GM18520 (cell line): ENCODE results near the gene PUSL1.

Experiments used
- ATAC-seq: cut with Tn5 transposase; IDR thresholded peaks from one replicate; pipeline ENCODE4 v1.9.1; 2021; ENCODE audit not compliant: unreplicated experiment

PUSL1 gene

DNA sequence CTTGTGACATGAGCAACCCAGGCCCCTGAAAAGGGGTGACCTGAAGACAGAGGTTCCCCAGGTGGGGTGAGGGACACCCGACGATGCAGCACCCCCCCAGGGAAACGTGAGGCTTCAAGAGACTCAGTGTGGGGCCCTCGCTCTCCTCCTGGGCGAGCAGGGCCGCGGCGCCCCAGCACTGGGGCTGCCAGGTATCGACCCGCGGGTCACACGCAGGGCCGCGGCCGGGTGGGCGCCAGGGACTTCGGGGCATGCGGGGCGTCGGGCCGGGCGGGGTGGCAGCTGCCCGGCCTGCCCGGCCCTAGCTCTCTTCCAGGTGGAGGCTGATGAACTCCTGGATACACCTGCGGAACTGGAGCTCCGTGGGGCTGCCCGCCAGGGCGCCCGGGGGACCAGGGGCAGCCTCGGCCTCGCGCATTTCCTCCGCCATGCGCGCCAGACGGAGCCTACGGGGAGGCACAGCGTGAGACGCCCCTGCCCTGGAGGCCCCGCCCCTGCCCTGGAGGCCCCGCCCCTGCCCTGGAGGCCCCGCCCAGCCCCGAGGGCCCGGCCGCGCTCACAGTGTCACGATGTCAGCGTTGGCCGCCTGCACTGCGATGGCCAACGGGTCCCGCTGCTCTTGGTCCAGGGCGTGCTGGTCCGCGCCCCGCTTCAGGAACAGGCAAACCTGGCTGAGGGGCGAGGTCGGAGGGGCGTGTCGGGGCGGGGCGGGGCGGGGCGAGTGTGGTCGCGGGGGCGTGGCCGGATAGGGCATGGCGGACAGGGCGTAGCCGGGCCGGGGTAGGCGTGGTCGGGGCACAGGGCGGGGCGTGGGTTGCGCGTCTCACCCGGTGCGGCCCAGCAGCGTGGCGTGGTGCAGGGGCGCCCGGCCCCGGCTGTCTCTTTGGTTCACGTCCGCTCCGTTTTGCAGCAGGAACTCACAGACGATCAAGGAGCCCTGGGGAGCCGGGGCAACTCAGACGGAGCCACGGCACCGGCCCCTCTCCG lies 14.8 kb upstream of the PUSL1 start:
- ATAC-seq: no peak

DNA sequence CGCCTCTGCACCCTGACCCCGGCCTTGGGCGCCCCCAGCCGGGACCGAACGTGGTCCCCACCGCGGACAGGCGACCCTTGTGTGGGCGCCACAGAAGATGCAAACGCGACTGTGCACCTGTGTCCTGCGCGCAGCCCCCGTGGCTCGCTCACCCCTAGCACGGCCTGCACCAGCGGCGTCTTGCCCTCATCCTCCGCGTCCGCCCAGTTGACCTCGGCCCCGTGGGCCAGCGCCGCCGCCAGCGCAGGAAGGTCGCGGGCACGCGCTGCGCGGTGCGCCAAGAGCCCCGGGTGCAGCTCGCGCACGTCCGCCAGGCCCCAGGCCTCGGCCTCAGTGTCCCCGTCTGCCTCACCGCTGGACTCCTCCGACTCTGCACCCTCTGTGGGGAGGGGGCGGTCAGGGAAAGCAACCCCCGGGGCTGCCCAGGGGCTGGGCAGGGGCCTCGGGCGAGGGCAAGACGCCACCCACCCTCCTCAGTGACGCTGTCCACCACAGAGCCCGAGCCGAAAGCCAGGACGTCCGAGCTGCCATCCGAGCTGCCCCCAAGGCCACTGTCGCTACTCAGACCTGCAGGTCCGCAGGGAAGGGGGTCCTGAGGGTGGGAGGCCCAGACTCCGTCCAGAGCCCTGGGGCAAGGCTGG lies 14.0 kb upstream of the PUSL1 start:
- ATAC-seq: no peak

DNA sequence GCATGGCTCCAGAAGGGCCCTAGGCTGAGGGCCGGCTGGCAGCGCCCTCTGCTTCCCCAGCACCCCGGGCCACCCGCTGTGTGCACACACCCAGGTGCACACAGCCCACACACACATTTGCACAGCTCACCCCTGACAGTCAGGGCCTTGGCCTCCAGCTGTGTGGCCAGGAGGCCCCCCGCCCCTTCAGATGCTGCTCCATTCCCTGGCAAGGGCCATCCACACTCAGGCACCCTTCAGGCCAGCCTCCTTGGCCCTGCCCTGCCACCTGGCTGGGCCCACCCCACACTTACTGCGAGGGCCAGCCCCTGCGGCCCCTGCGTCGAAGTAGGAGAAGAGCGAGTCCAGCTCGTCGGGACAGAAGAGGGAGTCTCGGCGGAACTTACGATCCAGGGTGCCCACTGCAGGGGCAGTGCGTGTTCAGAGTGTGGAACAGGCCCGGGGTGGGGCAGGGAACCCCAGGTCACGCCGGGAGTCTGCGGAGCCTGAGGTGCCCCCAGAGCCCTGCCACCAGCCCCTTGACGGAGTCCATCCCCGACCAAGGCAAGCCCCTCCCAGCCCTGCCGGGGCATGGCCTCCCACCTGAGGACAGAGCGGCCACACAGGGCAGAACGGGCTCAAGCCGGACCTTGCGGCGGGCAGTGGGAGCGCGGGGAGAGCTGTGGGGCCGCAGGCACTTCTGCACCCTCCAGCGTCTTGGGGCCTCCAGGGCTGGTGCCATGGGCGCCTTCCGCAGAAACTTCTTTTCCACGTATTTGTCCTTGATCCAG lies 13.1 kb upstream of the PUSL1 start:
- no peak for ATAC-seq

DNA sequence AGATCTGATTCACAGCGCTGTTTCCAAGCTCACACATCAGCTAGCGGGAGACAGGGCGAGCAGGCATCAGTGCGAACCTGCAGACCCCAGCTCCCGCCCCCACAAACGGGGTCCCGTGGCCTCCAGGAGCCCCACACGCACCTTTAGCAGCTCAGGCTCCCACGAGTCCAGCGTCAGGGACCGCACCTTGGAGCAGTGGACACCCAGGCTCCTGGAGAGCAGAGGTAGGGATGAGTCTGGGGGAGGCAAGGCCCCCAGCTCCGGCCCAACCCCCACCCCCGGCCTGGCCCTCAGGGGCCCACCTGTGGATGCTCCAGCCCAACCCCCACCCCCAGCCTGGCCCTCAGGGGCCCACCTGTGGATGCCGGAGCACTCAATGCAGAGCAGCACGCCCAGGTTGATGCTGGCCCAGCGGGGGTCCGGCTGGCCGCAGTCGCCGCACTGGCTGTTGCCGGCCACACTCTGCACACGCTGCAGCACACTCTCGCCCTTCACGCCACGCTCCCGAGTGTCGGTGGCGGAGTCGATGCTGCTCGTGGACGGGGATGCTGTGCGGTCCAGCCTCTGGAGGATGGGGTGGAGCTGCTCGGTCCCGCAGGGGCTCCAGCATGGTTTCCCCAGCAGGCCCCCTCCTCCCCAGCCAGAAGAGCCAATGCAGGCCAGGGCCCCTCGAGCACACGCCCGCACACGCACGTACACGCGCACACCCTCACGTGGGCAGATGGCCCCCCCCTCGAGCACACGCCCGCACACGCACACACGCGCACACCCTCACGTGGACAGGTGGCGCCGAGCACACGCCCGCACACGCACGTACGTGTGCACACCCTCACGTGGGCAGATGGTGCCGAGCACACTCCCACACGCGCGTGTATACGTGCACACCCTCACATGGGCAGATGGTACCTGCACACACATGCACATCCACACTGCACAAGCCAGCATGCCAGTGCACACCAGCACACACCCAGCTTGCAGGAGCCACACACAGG lies 12.0 kb upstream of the PUSL1 start:
- no peak for ATAC-seq

DNA sequence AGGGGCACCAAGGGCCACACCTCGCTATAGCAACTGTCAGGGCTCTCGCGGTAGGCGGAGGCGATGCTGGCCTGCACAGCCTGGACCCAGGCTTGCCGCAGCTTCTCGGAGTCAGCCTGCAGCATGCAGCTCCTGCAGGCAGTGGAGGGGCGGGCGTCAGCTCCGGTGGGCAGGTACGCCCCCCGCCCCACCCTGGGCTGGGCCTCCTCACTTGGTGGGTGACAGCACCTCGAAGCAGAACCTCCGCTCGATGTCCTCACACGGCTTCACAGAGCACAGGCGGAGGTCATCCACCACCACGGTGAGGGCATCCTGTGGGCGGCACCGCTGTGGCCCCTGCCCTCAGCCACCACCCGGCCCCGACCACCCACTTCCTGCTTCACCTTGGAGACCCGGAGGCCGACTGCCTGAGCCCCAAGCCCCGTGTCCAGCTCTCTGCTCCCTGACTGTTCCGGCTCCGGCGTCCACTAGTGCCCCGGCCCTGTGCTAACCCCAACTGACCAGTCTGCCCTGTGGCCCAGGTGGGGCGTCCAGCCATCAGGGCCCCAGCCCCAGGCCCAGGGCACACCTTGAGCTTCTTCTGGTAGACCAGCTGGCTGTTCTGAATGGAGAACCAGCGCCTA lies 10.5 kb upstream of the PUSL1 start:
- ATAC-seq: no peak

DNA sequence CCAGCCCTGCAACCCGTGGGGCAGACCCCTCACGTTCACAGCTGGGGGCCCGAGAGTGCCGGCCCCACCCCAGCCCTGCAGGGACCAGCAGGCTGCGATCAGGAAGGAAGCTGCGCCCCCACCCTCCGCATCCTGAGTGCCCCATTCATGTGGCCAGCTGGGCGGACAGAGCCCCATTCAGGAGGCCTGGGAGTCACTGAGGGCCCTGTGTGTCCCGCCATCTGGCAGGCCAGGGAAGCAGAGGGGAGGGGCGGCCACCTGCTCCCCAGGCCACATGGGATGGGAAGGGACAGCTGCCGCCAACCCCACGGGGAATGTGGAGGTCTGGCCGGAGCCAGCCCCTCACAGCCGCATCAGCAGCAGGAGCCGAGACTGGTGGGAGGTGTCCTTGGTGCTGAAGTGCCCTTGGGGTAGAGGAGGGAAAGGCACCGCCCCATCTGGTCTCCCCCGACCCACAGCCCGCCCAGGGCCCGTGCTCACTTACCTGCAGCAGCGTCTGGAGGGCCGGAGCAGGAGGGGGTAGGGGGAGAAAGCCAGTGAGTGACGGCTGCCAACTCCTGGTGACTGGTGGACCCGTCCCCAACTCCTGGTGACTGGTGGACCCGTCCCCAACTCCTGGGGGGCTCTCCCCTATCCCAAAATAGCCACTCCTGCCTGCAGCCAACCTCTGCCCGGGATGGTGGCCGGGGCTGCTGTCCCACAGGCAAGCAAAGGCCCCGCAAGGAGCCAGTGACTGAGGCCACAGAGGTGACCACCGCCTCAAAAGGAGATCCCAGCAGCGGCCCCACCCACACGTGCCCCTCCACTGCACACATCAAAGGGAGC lies 9.3 kb upstream of the PUSL1 start:
- no peak for ATAC-seq

DNA sequence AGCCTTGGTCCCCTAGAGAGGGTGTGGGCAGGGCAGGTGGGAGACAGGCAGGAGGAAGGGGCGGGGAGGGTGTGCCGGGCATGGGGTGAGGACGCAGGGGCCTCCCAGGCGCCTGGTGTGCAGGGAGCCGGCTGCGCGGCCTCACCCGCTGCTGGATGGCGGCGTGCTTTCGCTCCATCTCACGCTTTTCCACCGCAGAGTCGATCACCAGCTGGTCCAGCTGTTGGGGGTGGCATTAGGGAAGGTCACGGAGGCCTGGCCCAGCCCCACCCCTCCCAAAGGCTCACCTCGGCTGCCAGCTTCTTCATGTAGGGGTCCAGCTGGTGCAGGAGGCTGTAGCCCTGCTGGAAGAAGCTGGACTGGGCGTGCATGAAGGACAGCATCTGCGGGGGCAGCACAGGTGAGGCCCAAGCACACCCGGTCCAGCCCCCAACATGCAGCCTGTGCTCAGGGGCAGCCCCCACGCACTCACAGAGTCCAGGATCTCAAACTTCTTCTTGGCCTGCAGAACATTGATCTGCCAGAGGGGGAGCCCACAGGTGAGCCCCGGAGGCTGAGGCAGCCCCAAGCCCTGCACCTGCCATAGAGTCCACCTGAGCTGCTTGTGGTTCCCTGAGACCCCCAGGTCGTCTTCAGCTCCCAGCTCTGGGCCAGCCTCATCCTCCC lies 8.6 kb upstream of the PUSL1 start:
- ATAC-seq: no peak

DNA sequence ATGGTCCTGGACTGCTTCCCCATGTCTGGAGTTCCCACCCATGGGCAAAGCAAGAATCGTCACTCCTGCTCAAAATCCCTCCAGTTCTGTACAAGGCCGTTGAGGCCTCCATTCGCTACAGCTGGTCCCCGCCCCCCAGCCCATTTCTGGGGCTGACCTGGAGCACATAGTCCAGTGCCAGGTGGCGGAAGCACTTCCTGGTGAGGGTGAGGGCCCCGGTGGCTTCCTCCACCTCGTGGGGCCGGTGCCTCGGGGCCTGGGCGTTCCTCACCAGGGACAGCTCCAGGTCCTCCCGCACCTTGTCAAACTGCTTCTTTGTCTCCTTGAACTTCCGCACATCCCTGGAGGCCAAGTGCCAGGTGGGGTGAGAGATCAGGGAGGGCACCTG lies 8.1 kb upstream of the PUSL1 start:
- ATAC-seq: no peak

DNA sequence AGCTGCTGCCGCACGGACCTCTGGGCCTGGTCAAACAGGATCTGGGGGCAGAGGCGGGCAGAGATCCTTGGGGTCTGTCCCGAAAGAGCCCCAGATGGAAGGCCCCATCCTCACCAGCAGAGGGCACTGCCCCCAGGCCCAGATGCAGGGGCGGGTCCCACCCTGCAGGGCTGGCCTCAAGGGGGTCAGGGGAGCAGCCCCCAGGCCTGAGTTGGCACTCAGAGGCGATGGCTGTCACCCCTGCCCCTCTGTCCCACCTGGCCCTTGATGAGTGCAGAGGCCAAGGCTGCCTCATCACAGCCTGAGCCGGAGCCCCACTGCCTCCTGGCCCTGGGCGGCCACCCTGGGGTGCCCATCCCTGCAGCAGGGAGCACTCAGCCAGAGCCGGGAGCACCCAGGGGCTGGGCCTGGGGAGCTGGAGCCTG lies 6.4 kb upstream of the PUSL1 start:
- ATAC-seq: no peak

DNA sequence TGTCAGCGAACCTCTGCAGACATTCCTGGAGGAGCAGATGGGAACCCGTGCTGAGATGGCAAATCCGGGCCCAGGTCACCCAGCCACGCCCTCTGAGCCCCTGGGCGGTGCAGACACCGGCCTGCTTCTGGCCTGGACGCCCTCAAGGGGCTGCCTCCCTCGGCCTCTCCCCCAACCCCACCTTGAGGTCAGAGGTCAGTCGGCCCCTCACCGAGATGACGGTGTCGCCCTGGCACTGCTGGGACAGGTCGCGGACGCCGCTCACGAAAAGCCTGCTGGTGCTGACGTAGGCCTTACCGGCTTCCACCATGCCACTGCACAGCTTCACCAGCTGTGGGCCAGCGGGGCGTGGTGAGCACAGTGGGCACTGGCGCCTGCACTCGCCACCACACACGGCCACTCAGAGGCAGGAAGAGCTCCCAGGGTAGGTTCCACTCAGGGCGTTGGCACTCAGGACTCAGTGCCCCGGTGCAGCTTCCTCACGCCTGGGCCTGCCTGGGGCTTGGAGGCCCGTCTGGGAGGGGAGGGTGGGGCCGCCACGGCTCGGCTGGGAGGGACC lies 5.4 kb upstream of the PUSL1 start:
- ATAC-seq: no peak

DNA sequence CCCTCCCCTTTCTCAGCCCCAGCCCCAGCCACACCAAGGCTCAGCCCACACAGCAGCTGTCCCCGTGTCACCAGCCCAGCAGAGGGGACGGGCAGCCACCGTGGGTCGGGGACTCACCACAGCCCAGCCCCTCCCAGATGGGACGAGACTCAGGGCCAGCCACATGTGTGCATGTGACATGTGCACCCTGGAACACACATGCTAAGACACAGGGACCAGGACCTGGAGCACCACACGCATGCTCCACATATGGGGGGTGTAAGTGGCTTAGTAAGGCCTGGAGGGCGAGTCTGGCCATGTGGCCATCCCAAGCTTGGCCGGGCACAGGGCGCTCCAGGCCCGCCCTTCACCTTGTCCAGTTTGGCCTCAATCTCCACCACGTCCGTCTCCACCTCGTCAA lies 4.7 kb upstream of the PUSL1 start:
- no peak for ATAC-seq

DNA sequence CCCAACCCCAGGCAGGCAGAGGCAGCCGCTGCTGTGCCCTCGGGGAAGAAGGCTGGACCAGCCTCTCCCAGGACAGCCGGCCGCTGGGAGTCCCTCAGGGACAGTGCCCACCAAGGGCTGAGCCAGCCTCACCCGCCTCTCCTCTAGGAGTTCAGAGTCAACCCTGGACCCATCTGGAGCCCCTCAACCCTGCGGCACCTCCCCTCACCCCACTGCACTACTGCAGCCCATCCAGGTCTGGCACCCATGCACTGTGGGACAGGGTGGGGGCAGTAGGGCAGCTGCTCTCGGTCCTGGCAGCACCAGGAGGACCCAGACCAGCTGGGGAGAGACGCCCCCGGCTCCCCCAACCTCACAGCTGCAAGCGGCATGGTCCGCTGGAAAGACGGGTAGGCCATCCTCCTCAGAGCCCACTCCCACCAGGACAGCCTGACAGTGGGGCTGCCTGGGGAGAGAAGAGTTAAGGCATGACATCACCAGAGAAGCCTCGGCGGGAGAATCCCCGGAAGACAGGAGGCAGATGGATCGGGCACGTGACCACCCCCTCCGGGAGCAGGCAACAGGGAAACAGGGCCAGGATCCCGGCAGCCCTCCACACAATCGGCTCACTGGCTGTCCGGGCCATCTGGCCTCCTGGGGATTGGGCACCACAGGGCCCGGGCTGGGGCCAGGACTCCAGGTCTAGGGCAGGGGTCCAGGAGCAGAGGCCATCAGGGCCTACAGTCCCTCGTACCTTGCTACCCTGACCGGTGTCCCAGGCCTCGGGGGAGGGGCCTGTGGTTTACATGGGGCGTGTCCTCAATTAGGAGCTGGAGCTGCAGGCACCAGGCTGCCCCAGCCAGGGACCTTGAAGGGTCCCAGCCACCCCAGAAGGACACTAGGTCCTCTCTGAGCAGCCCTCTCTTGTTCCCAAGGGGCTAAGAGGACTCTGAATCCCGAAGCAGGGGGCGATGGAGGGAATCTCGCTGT lies 3.8 kb upstream of the PUSL1 start:
- ATAC-seq: no peak

DNA sequence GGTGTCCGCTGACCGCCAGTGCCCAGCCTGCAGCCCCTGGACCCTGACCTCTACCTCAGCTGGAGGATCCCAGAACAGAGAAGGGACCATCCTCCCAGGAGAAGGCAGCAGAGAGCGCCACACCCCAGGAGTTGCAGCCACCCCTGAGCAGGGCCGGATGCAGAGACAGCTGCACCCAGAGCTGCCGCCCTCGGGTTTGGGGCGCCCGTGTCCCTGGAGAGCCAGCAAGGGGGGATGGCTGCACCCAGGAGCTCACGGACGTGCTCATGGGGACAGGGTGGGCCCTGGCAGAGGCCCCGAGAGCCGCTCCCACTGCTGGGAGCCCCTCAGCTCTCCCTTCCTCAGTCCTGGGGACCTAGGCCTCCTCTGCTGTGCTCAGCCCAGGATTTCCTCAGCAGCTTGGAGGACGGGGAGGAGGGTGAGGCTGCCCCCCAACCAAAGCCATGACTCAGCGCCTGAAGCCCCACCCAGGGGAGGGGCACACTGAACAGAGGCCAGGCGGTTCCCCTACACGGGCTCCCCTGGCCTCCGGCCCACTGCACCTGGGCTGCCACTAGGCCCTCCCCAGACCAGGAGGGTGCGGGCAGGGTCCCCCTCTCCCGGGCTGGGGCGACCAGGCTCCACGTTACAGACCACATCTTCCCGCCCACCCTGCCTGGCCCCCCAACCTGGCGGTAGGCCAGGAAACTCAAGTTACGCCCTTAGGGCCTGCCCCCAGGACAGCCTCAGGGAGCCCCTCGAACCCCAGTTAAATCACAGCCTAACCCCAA lies 2.9 kb upstream of the PUSL1 start:
- no peak for ATAC-seq

DNA sequence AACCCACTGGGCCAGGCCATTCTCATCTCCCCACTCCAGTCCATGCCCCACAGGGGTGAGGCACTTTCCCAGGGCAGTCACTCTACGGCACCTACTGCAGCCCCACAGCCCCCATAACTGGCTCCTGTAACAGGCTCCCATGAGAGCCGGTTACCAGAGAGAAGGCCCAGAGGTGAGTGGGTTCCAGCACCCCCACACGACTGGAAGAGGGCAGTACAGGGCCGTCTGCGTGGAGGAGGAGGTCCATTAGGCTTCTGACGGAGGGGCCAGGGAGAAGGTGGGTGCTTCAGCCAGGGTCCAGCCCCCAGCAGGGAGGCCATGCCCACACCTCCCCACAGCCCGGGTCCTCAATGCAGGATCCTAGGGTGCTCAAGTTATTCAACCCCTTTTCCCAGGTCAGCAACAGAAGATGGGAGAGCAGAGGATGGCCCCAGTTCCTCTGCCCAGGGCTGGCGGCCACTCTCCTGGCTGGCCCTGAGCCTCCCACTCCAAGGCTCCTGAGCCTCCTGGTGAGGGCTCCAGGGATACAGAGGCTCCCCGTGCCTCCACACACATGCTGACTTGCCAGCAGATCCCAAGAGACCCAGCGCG lies 2.2 kb upstream of the PUSL1 start:
- no peak for ATAC-seq

DNA sequence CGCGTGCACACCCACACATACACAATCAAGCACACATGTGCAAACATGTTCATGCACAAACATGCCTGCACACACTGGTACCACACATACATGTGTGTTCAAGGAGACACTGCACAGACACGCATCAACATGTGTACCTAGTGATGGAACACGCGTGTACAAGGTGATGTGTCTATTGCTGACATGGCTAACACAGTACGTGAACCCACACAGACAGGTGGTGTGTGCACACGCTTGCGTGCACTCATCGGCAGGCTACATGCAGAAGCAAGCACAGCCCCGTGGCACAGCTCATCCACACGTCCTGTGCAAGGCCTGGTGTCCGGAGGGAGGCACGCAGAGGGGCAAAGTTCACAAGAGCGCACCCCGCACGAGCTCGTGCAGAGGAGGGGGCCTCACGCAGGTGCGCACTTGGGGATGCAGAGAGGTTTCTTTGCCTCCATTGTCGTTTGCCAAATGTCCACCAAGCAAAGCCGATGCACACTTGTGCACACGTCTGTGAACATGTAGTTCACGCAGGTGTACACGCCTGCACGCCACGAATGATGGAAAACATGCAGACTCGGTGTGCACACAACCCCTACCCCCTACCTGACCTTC lies 1.6 kb upstream of the PUSL1 start:
- ATAC-seq: no peak
